Stimulated activated CD4-positive, alpha-beta T cell treated with anti-CD3 and anti-CD28 coated beads, Interleukin-12 subunit alpha, Interleukin-12 subunit beta, amount 100 ng/mL, for 24 hours (primary cell): ENCODE results near the gene MRPL14.
"Not testable (repeated sequence)": the region's sequence is repeated elsewhere in the genome, so short reads cannot be mapped to it uniquely, and the experiment has no call there.

ENCODE experiments used
- DNase-seq, 2 experiments: peaks; one replicate each; pipeline ENCODE4 v3.0.0-alpha.2; 2020; ENCODE audit warnings: low read depth in 2 of 2

MRPL14 gene

GRCh38 chr6:44150317-44150917 is 23.2 kb upstream of the MRPL14 start:
- no peak for DNase-seq

GRCh38 chr6:44149369-44150012 is 22.2 kb upstream of the MRPL14 start:
- no peak for DNase-seq

GRCh38 chr6:44148306-44148705 is 21.1 kb upstream of the MRPL14 start:
- DNase-seq, result no peak

GRCh38 chr6:44147256-44147655 is 20.0 kb upstream of the MRPL14 start:
- DNase-seq, result no peak

- no peak for DNase-seq
Measured at GRCh38 chr6:44146685-44147084, 19.4 kb upstream of the MRPL14 start.

- no peak for DNase-seq
Measured at GRCh38 chr6:44145839-44146238, 18.6 kb upstream of the MRPL14 start.

- not testable (repeated sequence) for DNase-seq
Measured at GRCh38 chr6:44144536-44144935, 17.3 kb upstream of the MRPL14 start.

GRCh38 chr6:44143731-44144130 is 16.5 kb upstream of the MRPL14 start:
- DNase-seq, result no peak

- DNase-seq, result no peak
Measured at GRCh38 chr6:44142835-44143234, 15.6 kb upstream of the MRPL14 start.

- DNase-seq, result no peak
Measured at GRCh38 chr6:44139351-44139743, 12.1 kb upstream of the MRPL14 start.

- no peak for DNase-seq
Measured at GRCh38 chr6:44138717-44139350, 11.6 kb upstream of the MRPL14 start.

- DNase-seq, result no peak
Measured at GRCh38 chr6:44135875-44136274, 8.6 kb upstream of the MRPL14 start.

- DNase-seq, result no peak
Measured at GRCh38 chr6:44135173-44135758, 8.0 kb upstream of the MRPL14 start.

- DNase-seq, result no peak
Measured at GRCh38 chr6:44133981-44134711, 6.9 kb upstream of the MRPL14 start.

GRCh38 chr6:44133003-44133931 is 6.0 kb upstream of the MRPL14 start:
- no peak for DNase-seq

GRCh38 chr6:44132476-44132875 is 5.2 kb upstream of the MRPL14 start:
- DNase-seq, result no peak

GRCh38 chr6:44131892-44132291 is 4.6 kb upstream of the MRPL14 start:
- DNase-seq, result no peak

GRCh38 chr6:44129841-44130322 is 2.6 kb upstream of the MRPL14 start:
- DNase-seq, result no peak

GRCh38 chr6:44128020-44128917 is 1.0 kb upstream of the MRPL14 start:
- DNase-seq, result no peak
